ENCODE measurements around the gene SNF8.

The SNF8 gene

DNA sequence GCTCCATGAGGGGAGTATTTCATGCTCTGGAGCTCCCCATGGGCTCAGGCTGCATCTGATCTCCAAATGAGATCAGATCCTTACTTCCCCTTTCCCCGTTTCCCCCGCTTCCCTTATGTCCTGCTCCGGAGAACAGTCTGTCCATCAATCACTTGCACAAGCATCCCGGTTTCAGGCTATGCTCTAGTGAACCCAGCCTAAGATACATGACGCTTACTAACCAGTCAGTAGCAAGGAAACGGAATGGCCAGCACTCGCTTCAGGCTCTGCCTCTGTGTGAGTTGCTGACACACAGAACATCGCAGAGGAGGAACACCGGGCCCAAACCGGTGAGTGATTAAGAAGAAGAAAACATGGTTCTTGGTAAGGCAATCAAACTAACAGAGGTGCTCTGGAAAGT, 61.5 kb downstream of the SNF8 start:
- DNase-seq (ENCODE audit: low spot score) = no peak

DNA sequence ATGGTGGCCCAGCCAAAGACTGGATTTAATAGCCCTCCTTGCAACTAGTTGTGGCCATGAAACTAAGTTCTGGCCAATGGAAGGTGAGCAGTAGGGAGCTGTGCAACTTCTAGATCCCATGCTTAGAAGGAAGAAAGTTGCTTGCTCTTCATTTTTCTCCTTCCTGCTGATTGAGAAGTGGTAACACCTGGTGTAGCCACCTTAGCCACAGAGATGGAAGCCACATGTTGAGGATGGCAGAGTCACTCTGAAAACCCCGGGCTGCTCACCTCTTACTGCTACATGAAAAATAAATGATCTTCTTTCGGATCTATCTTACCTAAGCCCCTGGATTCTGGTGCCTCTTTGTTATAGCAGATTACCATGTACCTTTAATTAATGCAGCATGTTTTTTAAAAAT, 62.4 kb downstream of the SNF8 start:
- no peak for DNase-seq (ENCODE audit: low spot score)

Measured in CD4-positive, alpha-beta T cell treated with Interleukin-6 at 100 ng/mL for 8 hours (primary cell).